Measurements from ENCODE around the gene ARHGAP45. TPM values are rescaled to one million over a fixed set of nuclear protein-coding genes. Genes with fewer than 3 reads are reported as not detected.

Gene ARHGAP45
- total and polyA plus RNA-seq, 2 experiments from 2014 or later: 24.7 to 71.8 TPM

DNA sequence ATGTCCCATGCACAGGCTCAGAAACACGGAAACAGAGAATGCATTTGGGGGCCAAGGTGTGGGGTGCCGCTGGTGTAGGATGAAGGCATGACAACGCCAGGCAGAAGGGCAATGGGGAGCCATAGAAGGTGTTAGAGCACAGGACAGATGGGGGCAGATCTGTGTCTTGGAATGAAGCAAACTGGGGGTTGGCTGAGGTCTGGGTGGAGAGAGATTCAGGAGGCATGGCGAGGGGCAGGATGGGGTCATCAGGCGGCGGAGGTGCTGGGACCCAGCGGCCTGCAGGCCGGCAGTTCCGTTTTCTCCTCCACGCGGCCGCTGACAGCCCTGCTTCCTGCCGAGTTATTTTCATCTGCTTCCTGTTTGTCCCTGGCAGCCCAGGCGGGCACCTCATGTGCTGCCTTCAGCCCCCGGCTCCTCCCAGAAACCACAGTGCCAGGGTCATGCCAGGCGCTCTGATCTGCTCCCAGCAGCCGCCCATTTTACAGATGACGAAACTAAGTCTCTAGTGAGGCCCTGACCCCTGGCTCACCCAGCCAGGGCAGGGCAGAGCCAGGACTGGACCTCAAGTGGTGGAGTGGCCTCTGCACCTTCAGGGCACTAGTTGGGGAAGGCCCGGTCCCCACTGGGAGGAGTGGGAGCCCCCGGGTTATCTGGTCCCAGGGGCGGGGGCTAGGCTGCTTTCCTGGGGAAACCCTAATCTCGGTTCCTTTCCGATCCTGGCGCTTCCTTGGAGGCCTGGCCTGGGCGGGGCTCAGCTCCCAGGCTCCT, 2.2 kb downstream of the ARHGAP45 start:
- no peak overlapping the region for H3K4me2 ChIP-seq
- H3K9me3 Mint-ChIP-seq: peaks cover 3% of the 10 kb centered on the region; the same call in 2 of the 3 replicates
- H2AFZ ChIP-seq: no peak overlapping the region
- H3K4me1 ChIP-seq (ENCODE audit: insufficient read depth): peaks cover 8% of the 10 kb centered on the region; the same call in 1 of the 2 replicates
- H3K27ac ChIP-seq (ENCODE audit: low read depth): no peak overlapping the region
- H3K36me3 Mint-ChIP-seq (ENCODE audit: low read depth): peaks cover 5% of the 10 kb centered on the region; the same call in 1 of the 3 replicates
- H3K4me1 Mint-ChIP-seq: peaks cover 24% of the 10 kb centered on the region
- H3K27ac Mint-ChIP-seq: no peak overlapping the region
- H4K20me1 ChIP-seq (replicated peaks; ENCODE audit: insufficient read depth): 0 out of 2 replicates have a peak, but pooled peaks cover 3% of the 10 kb centered on the region
- peaks cover 30% of the 10 kb centered on the region for H3K27me3 Mint-ChIP-seq (ENCODE audit: insufficient read depth, low read depth, poor library complexity)
- H3F3A ChIP-seq (replicated peaks; ENCODE audit: low read depth): peaks cover 18% of the 10 kb centered on the region
- DNase-seq (ENCODE audit: low spot score) (no peak), ATAC-seq (no peak)
- no peaks in the 10 kb centered on the region for H3K36me3 ChIP-seq (ENCODE audit: insufficient read depth)
- peaks cover 19% of the 10 kb centered on the region for H3K27me3 ChIP-seq (ENCODE audit: insufficient read depth)
- H3K4me3 ChIP-seq: no peak overlapping the region
- no peak for TF ChIP-seq POLR2AphosphoS5 (IDR thresholded peaks at IDR 0.05; ENCODE audit: low read depth)
- H3K79me2 ChIP-seq (replicated peaks; ENCODE audit: insufficient read depth): 0 out of 2 replicates have a peak, but pooled peaks cover 4% of the 10 kb centered on the region
- no peaks in the 10 kb centered on the region for H3K9me2 ChIP-seq (ENCODE audit: insufficient read depth)
- peak overlapping the region; percentile 42 for H3K4me3 Mint-ChIP-seq

DNA sequence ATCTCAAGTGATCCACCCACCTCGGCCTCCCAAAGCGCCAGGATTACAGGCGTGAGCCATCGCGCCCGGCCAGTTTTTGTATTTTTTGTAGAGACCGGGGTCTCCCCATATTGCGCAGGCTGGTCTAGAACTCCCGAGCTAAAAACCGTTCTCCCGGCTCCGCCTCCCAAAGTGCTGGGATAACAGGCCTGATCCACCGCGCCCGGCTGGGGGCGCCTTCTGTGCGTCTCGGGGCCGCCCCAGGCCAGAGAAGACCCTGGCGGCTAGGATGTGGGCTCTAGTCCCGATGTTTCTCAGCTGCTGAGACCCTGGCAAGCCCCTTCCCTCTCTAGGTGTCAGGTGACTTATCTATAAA, 3.6 kb downstream of the ARHGAP45 start:
- H3K27me3 ChIP-seq (ENCODE audit: insufficient read depth): peaks cover 14% of the 10 kb centered on the region
- Mint-ChIP-seq H3K27me3 (ENCODE audit: insufficient read depth, low read depth, poor library complexity) (peaks cover 21% of the 10 kb centered on the region), H3K4me3 (peak overlapping the region; percentile 60), H3K36me3 (ENCODE audit: low read depth) (peaks cover 10% of the 10 kb centered on the region), H3K27ac (no peak overlapping the region), H3K4me1 (peaks cover 17% of the 10 kb centered on the region), H3K9me3 (no peaks in the 10 kb centered on the region)
- peak; percentile 86 for DNase-seq (ENCODE audit: low spot score)
- no peaks in the 10 kb centered on the region for H3K9me2 ChIP-seq (ENCODE audit: insufficient read depth)
- H3K4me1 ChIP-seq (ENCODE audit: insufficient read depth): peaks cover 3% of the 10 kb centered on the region; the same call in 1 of the 2 replicates
- H3K4me2 ChIP-seq: peak overlapping the region; percentile 81
- H3K4me3 ChIP-seq: peak overlapping the region; percentile 63
- 0 out of 2 replicates have a peak, but pooled peaks cover 4% of the 10 kb centered on the region for H3K79me2 ChIP-seq (replicated peaks; ENCODE audit: insufficient read depth)
- peak overlapping the region; percentile 91 for H2AFZ ChIP-seq
- peaks cover 14% of the 10 kb centered on the region for H3F3A ChIP-seq (replicated peaks; ENCODE audit: low read depth)
- H3K36me3 ChIP-seq (ENCODE audit: insufficient read depth): peaks cover 1% of the 10 kb centered on the region; the same call in 1 of the 2 replicates
- H4K20me1 ChIP-seq (replicated peaks; ENCODE audit: insufficient read depth): 0 out of 2 replicates have a peak, but pooled peaks cover 3% of the 10 kb centered on the region
- H3K27ac ChIP-seq (ENCODE audit: low read depth): no peak overlapping the region
- TF ChIP-seq, protein P1, sequence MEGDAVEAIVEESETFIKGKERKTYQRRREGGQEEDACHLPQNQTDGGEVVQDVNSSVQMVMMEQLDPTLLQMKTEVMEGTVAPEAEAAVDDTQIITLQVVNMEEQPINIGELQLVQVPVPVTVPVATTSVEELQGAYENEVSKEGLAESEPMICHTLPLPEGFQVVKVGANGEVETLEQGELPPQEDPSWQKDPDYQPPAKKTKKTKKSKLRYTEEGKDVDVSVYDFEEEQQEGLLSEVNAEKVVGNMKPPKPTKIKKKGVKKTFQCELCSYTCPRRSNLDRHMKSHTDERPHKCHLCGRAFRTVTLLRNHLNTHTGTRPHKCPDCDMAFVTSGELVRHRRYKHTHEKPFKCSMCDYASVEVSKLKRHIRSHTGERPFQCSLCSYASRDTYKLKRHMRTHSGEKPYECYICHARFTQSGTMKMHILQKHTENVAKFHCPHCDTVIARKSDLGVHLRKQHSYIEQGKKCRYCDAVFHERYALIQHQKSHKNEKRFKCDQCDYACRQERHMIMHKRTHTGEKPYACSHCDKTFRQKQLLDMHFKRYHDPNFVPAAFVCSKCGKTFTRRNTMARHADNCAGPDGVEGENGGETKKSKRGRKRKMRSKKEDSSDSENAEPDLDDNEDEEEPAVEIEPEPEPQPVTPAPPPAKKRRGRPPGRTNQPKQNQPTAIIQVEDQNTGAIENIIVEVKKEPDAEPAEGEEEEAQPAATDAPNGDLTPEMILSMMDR (conservative IDR thresholded peaks at IDR 0.05; ENCODE audit: low read depth in 2 of 2): peak; percentile 51 to 63
- TF ChIP-seq, protein P2, sequence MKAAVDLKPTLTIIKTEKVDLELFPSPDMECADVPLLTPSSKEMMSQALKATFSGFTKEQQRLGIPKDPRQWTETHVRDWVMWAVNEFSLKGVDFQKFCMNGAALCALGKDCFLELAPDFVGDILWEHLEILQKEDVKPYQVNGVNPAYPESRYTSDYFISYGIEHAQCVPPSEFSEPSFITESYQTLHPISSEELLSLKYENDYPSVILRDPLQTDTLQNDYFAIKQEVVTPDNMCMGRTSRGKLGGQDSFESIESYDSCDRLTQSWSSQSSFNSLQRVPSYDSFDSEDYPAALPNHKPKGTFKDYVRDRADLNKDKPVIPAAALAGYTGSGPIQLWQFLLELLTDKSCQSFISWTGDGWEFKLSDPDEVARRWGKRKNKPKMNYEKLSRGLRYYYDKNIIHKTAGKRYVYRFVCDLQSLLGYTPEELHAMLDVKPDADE (IDR thresholded peaks at IDR 0.05): no peak
- ATAC-seq: peak; percentile 53
